Right atrium auricular region (tissue), 2 donors: ENCODE results near the gene SLC8B1. TPM values are rescaled to one million over a fixed set of nuclear protein-coding genes. Genes with fewer than 3 reads are reported as not detected.

ENCODE experiments used
- DNase-seq: peaks from one replicate; pipeline ENCODE4 v3.0.0-alpha.2; 2019; ENCODE audit warnings: low spot score
- H3K27ac ChIP-seq, 2 donors: fragments of 200-600 bp; sonication (generic); 1 replicate in 1 of 2; 2 replicates in 1 of 2; pipeline ENCODE4 v1.5.1; 2016 to 2019
- H3K27me3 ChIP-seq, 2 donors: fragments of 200-600 bp; sonication (generic); one replicate each; pipeline versions ENCODE4 v1.5.1 to v1.6.0; 2017 to 2019
- H3K36me3 ChIP-seq: fragments of 200-600 bp; sonication (generic); one replicate; pipeline ENCODE4 v1.5.1; 2016
- H3K4me1 ChIP-seq, 2 donors: fragments of 200-600 bp; sonication (generic); one replicate each; pipeline versions ENCODE4 v1.5.1 to v1.6.0; 2017 to 2019
- H3K4me3 ChIP-seq, 2 donors: fragments of 200-600 bp; sonication (generic); 1 replicate in 1 of 2; 2 replicates in 1 of 2; pipeline ENCODE4 v1.5.1; 2017 to 2019; ENCODE audit warnings: mild to moderate bottlenecking in 1 of 2, moderate library complexity in 1 of 2
- H3K9me3 ChIP-seq, 2 donors: fragments of 200-600 bp; sonication (generic); one replicate each; pipeline ENCODE4 v1.5.1; 2019
- CTCF ChIP-seq, 2 donors: fragments of 200-600 bp; sonication (generic); IDR thresholded peaks; one replicate each; pipeline ENCODE4 v1.5.1; 2019; ENCODE audit warnings: antibody characterized with exemption in 2 of 2
- microRNA-seq, 2 donors: library from miRNA; unstranded; fragments of <30 nt; microRNA quantifications; one replicate each; pipeline ENCODE4, GENCODE V29; 2016 to 2017; ENCODE audit warnings: borderline number of aligned reads in 2 of 2, borderline replicate concordance in 1 of 2
- total RNA-seq, 2 donors: library from RNA; depleted of rRNA; stranded (reverse); fragments of >200 nt; gene quantifications; one replicate each; pipeline ENCODE4 v1.1.0, GENCODE V29; 2016

Gene SLC8B1
- total RNA-seq, 2 donors from 2014 or later: 17.1 to 18.8 TPM

- no peak for TF ChIP-seq CTCF (IDR thresholded peaks at IDR 0.05)
- H3K4me3 ChIP-seq: no peak overlapping the region
- H3K4me1 ChIP-seq: peaks cover 0 to 43% of the 10 kb centered on the region in 2 donors
- H3K36me3 ChIP-seq: peaks cover 32% of the 10 kb centered on the region
- peak overlapping the region in 1 of 2 donors; percentile 79 for H3K27ac ChIP-seq
- H3K27me3 ChIP-seq: no peaks in the 10 kb centered on the region
- peaks cover 0 to 13% of the 10 kb centered on the region in 2 donors for H3K9me3 ChIP-seq
- no peak for DNase-seq
Observed at GRCh38 chr12:113248842-113249435, 86.0 kb downstream of the SLC8B1 start.

Small RNAs within 50 kb of the gene (microRNA-seq; reads per million reads assigned to microRNA genes)
- gene MIR6762: 0 to 2.1 reads per million in 2 donors

Other genes starting within 250 kb of the SLC8B1 start
- gene RASAL1, start 199.3 kb downstream of the SLC8B1 start, total RNA-seq: not detected
- not detected for gene CFAP73, start 185.4 kb downstream of the SLC8B1 start, total RNA-seq
- 10 to 100 TPM; 35.1 to 38.0 TPM for gene DDX54, start 149.6 kb downstream of the SLC8B1 start, total RNA-seq
- 10 to 100 TPM; 18.2 to 25.4 TPM for gene RITA1, start 149.4 kb downstream of the SLC8B1 start, total RNA-seq
- gene TPCN1, start 113.6 kb downstream of the SLC8B1 start, total RNA-seq: 10 to 100 TPM; 57.3 to 58.7 TPM
- 10 to 100 TPM; 38.2 to 43.0 TPM for gene PLBD2, start 23.5 kb upstream of the SLC8B1 start, total RNA-seq
- 1 to 10 TPM in 1 of 2 donors, not detected in 1; 1.3 TPM for gene SDS, start 68.8 kb upstream of the SLC8B1 start, total RNA-seq
- gene SDSL, start 87.3 kb upstream of the SLC8B1 start, total RNA-seq: 1 to 10 TPM; 2.8 to 5.5 TPM
- gene LHX5, start 136.8 kb upstream of the SLC8B1 start, total RNA-seq: not detected